GM10266 (cell line): Measurements from ENCODE around the gene PCNX1.
A peak's percentile ranks its signal among the peaks of the same experiment; 100 is the strongest.

Source experiments
- DNase-seq: peaks from one replicate; pipeline ENCODE4 v3.0.0; 2012; ENCODE audit errors: extremely low spot score
- TF ChIP-seq, protein P1 (sequence below): IDR thresholded peaks from 2 replicates; pipeline ENCODE4 v1.5.1; 2012; ENCODE audit warnings: mild to moderate bottlenecking, low read depth; ENCODE audit not compliant: control insufficient read depth, insufficient read depth; ENCODE audit errors: missing control alignments

The PCNX1 gene

DNA sequence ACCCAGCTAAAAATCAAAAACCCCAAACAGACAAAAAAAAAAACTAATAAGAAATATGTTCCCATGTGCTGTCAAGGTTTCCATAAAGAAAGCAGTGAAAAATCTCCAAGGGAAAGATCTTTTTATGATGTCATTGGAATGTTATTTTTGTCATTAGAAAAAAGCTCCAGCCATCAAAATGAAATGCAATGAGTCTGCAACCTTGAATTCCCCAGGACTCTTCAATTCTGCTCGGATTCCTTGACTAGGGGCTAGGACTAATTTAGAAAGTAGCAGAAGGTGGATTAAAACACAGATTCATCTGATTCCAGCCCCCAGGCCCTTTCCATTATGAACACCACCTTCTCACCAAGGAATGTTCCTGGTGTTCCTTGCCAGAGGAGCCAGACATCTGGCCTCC, 6.0 kb upstream of the PCNX1 start:
- TF ChIP-seq, protein P1, sequence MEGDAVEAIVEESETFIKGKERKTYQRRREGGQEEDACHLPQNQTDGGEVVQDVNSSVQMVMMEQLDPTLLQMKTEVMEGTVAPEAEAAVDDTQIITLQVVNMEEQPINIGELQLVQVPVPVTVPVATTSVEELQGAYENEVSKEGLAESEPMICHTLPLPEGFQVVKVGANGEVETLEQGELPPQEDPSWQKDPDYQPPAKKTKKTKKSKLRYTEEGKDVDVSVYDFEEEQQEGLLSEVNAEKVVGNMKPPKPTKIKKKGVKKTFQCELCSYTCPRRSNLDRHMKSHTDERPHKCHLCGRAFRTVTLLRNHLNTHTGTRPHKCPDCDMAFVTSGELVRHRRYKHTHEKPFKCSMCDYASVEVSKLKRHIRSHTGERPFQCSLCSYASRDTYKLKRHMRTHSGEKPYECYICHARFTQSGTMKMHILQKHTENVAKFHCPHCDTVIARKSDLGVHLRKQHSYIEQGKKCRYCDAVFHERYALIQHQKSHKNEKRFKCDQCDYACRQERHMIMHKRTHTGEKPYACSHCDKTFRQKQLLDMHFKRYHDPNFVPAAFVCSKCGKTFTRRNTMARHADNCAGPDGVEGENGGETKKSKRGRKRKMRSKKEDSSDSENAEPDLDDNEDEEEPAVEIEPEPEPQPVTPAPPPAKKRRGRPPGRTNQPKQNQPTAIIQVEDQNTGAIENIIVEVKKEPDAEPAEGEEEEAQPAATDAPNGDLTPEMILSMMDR = no peak
- DNase-seq = no peak

DNA sequence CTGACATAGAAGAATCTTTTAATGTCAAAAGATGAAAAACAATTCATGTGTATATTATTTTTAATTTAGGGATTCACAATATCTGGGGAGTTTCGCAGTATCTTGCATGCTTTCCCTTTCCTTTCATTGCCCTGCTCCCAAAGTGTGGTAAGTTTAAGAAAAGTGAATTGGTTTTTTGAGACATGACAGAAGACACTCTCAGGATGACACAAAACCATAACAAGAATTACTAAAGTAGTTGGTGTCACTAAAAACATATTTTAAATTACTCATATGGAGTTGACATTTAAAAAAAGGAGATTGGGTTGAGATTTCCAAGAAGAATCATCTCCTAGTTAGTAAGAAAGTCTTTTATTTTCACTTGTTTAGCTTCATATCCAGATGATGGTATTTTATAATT, 5.1 kb upstream of the PCNX1 start:
- TF ChIP-seq, protein P1 = no peak
- DNase-seq = no peak

DNA sequence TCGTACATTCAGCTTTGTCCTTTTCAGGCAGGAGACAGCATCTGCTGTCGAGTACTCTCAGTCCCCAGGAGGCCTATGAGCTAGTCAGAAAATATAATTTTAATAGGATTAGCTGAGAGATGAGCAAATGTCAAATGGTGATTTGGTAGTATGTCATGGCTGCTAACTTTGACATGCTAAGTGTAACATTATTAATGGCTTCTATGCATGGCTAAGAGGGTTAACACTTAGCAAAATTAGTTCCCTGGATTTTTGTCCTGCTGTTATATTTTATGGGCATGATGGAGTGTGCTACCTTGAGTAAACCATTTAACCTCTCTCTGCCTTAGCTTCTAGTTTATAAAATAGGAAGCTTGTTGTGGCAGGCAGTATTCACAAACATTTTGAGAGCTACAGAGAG, 2.9 kb upstream of the PCNX1 start:
- TF ChIP-seq, protein P1 = no peak
- DNase-seq = no peak

DNA sequence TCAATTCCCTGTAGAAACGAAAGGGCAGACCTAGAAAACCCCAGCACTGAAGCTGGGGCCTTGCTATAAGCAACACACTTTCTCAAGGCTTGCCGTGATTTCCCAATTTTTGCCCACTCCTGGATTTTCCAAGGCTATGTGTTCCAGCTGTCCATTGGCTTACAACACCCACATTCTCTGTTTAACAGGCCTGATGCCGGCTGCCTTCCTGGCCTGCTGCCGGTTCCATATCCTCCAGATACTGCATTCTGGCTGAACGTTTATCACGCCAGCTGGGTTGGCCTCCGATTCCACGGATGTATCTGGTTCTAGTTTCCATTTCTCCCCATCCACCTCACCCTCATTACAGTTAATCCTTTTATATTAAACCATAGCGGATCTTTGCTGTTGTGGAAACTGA, 2.0 kb upstream of the PCNX1 start:
- no peak for DNase-seq
- TF ChIP-seq, protein P1 = no peak

DNA sequence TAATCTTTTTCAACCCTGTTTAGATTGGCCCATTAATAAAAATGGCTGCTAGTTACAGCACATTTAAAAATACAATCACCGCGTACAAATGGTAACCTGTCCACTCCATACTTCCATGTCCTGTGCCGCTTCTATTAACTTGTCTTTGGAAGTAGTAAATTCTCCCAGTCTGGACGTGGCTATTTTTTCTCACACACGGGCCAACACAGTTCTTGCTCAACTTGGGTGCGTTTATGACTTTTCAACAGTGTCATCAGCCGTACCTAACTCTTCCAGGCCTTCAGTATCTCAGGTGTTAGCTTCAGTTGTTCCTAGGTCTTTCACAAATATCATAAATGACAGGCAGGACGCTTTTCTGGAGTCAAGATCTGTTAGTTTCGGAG, 475 bp upstream of the PCNX1 start:
- TF ChIP-seq, protein P1 = no peak
- no peak for DNase-seq

DNA sequence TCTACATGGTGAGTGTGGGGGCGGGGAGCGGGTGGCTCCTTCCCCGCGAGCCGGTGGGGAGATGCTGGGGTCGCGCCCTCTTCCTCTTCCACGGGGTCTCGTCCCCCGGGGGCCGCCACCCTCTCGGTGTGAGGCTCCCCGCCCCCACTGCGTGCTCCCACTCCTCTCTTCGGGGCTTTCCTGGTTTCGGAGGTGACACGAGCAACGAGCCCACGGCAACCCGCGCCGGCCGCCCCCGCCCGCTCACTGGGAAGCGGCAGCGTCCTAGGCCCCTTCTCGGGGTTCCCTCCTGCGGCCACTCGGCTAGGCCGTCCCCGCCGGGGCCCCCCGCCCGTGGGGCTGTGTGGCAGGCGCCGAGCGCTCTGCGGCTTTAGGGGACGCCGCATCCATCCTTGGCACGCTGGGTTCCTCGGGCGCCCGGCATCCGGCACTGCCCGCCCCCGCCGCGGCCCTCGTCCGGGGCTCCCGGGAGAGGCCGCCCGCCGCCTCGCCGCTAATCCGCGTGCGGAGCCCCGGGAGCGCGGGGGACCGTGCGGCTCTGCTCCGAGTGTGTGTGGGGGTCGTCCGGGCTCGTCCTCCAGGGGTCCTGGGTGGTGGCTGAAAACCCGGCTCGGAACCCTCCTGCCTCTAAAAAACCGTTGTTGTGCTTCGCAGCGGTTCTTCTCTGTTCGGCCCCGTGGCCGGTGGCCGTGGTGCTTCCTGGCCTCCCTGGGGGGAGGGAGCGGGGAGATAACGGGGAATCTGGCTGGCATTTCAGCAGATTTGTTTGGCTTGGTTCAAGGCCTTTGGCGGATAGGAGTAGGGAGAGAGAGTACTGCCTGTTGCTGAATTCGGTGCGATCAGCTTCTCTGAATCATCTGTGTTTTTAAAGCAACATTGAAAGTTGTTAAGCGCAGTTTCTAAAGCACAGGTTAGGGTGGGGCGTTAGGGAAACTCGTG, 1.0 kb downstream of the PCNX1 start:
- DNase-seq = peak; percentile 62
- TF ChIP-seq, protein P1 = no peak

DNA sequence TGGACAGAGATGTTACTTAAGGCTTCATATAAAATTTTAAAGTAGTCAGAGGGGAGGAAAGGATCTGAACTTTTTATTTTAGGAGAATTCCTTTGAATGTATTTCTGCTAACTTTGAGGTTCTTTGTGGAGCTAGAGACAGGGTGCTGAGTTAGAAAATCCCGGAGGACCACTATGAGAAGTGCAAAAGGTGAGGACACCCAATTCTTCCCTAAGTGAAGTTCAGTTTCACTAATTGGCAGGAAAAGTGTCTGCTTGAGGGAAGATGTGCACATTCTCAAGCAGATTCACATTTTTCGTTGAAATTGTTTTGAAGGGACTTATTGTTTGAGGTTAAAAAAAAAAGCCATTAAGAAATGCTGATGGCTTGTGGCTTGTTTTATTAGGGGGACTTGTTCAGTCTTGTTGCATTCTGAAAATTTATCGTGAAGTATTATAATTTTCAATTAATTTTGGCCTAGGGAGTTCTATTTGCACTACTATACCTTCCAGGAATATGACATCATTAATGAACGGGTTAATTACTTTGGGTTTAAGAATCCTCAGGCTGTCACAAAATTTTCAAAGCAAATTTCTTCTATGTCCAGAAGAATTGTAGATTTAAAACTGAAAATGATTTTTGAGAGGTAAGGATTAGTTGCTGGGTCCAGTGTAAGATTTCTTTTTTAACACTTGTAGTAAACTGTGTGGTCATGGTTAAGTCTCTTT, 1.8 kb downstream of the PCNX1 start:
- DNase-seq = no peak
- TF ChIP-seq, protein P1 = no peak
